IMR-90 (cell line): ENCODE data around the gene TDRD1. TPM values are rescaled to one million over a fixed set of nuclear protein-coding genes. Genes with fewer than 3 reads are reported as not detected.

Source experiments
- ATAC-seq: fragments of 200-7000 bp; cut with Tn5 transposase; 2 replicates; pipeline ENCODE4 v1.9.1; 2020; ENCODE audit warnings: low read depth, mild to moderate bottlenecking, moderate library complexity
- BruUV-seq: library from RNA; stranded (reverse); fragments of 400-500 nt; replicated peaks from 2 replicates; lab custom pipeline; 2021; lab: Mats Ljungman, UMichigan
- CTCF ChIA-PET: fragments of 300-600 bp; formaldehyde crosslinking; extraction: SDS; loops from one replicate; lab custom pipeline; 2021; ENCODE audit warnings: antibody characterized with exemption; lab: Yijun Ruan, JAX
- POLR2A ChIA-PET: fragments of 300-600 bp; sonication (Branson Sonifier 250); formaldehyde crosslinking; loops from one replicate; lab custom pipeline; 2022; ENCODE audit warnings: antibody characterized with exemption; ENCODE audit not compliant: unreplicated experiment; lab: Charles Lee
- DNase-seq: peaks from one replicate; pipeline ENCODE4 v3.0.0; 2013
- H2AFZ ChIP-seq: replicated peaks from 2 replicates; pipeline ENCODE3; 2013; ENCODE audit warnings: low read length, mild to moderate bottlenecking; ENCODE audit not compliant: poor library complexity
- H2AK5ac ChIP-seq: 2 replicates; pipeline ENCODE4 v1.6.1; 2013; ENCODE audit warnings: low read depth, low read length, inconsistent platforms
- H2AK9ac ChIP-seq: replicated peaks from 2 replicates; pipeline ENCODE3; 2013; ENCODE audit warnings: mild to moderate bottlenecking, low read depth, low read length, moderate library complexity; ENCODE audit not compliant: poor library complexity
- H2BK120ac ChIP-seq: 2 replicates; pipeline ENCODE4 v1.6.1; 2013; ENCODE audit warnings: low read depth, low read length, inconsistent platforms
- H2BK15ac ChIP-seq: 3 replicates; pipeline ENCODE4 v1.6.1; 2013; ENCODE audit warnings: low read depth, low read length, inconsistent platforms
- H2BK20ac ChIP-seq: 2 replicates; pipeline ENCODE4 v1.6.1; 2013; ENCODE audit warnings: low read depth, mild to moderate bottlenecking, inconsistent platforms, low read length, moderate library complexity
- H2BK5ac ChIP-seq: 2 replicates; pipeline ENCODE4 v1.6.1; 2013; ENCODE audit warnings: mild to moderate bottlenecking, low read depth, low read length, inconsistent platforms; ENCODE audit not compliant: poor library complexity, severe bottlenecking
- H3K14ac ChIP-seq: replicated peaks from 2 replicates; pipeline ENCODE4 v1.6.1; 2013; ENCODE audit warnings: low read depth, low read length, inconsistent platforms
- H3K18ac ChIP-seq: 2 replicates; pipeline ENCODE4 v1.6.1; 2013; ENCODE audit warnings: low read depth, low read length, control low read depth
- H3K23ac ChIP-seq: 2 replicates; pipeline ENCODE4 v1.6.1; 2013; ENCODE audit warnings: low read depth, low read length, inconsistent platforms
- H3K27ac ChIP-seq: 2 replicates; pipeline ENCODE4 v1.5.1; 2013; ENCODE audit warnings: mild to moderate bottlenecking, control low read depth, low read length; ENCODE audit not compliant: insufficient read depth
- H3K27me3 ChIP-seq: 2 replicates; pipeline ENCODE4 v1.6.1; 2013; ENCODE audit warnings: low read length; ENCODE audit not compliant: control insufficient read depth, insufficient read depth
- H3K36me3 ChIP-seq: 2 replicates; pipeline ENCODE4 v1.6.1; 2013; ENCODE audit warnings: low read length, mixed read lengths; ENCODE audit not compliant: control insufficient read depth, insufficient read depth
- H3K4ac ChIP-seq: 2 replicates; pipeline ENCODE4 v1.6.1; 2013; ENCODE audit warnings: low read depth, low read length, inconsistent platforms
- H3K4me1 ChIP-seq: 2 replicates; pipeline ENCODE4 v1.6.1; 2013; ENCODE audit warnings: low read length, mixed read lengths; ENCODE audit not compliant: control insufficient read depth, insufficient read depth
- H3K4me2 ChIP-seq: 2 replicates; pipeline ENCODE4 v1.6.1; 2013; ENCODE audit warnings: low read depth, mild to moderate bottlenecking, control low read depth, low read length, moderate library complexity
- H3K4me3 ChIP-seq: 2 replicates; pipeline ENCODE4 v1.5.1; 2013; ENCODE audit warnings: low read depth, mild to moderate bottlenecking, control low read depth, low read length, moderate library complexity; ENCODE audit not compliant: insufficient read depth
- H3K56ac ChIP-seq: 2 replicates; pipeline ENCODE4 v1.6.1; 2013; ENCODE audit warnings: low read length, inconsistent platforms; ENCODE audit not compliant: insufficient read depth; ENCODE audit errors: extremely low read depth
- H3K79me1 ChIP-seq, 2 experiments: 2 replicates each; pipeline ENCODE4 v1.6.1; 2013; ENCODE audit warnings: low read length in 2 of 2, inconsistent platforms in 1 of 2, low read depth in 1 of 2
- H3K9ac ChIP-seq: 2 replicates; pipeline ENCODE4 v1.6.1; 2013; ENCODE audit warnings: low read depth, low read length, control low read depth
- H3K9me1 ChIP-seq: 2 replicates; pipeline ENCODE4 v1.6.1; 2013; ENCODE audit warnings: low read length, inconsistent platforms; ENCODE audit not compliant: insufficient read depth
- H3K9me3 ChIP-seq: 2 replicates; pipeline ENCODE4 v1.6.1; 2013; ENCODE audit warnings: low read length; ENCODE audit not compliant: control insufficient read depth, insufficient read depth
- H4K20me1 ChIP-seq: 2 replicates; pipeline ENCODE4 v1.6.1; 2013; ENCODE audit warnings: low read length, inconsistent platforms; ENCODE audit not compliant: insufficient read depth
- H4K5ac ChIP-seq: 2 replicates; pipeline ENCODE4 v1.6.1; 2013; ENCODE audit warnings: mild to moderate bottlenecking, low read depth, low read length, control low read depth
- H4K8ac ChIP-seq, 2 experiments: 2 replicates each; pipeline ENCODE4 v1.6.1; 2013; ENCODE audit warnings: low read depth in 2 of 2, low read length in 2 of 2, control low read depth in 1 of 2, inconsistent platforms in 1 of 2
- H4K91ac ChIP-seq: 2 replicates; pipeline ENCODE4 v1.6.1; 2013; ENCODE audit warnings: low read depth, low read length, inconsistent platforms; ENCODE audit not compliant: insufficient read depth
- BHLHE40 ChIP-seq: fragments of 150-350 bp; IDR thresholded peaks from 2 replicates; pipeline ENCODE4 v1.6.1; 2016; ENCODE audit warnings: mild to moderate bottlenecking, low read depth, low read length
- CEBPB ChIP-seq: IDR thresholded peaks from 2 replicates; pipeline ENCODE4 v1.6.1; 2012; ENCODE audit warnings: low read depth, low read length, improper control_type of control experiment
- FOS ChIP-seq: fragments of 150-350 bp; IDR thresholded peaks from 2 replicates; pipeline ENCODE4 v1.6.1; 2016; ENCODE audit warnings: low read depth, low read length
- MAZ ChIP-seq: IDR thresholded peaks from 2 replicates; pipeline ENCODE4 v1.6.1; 2012; ENCODE audit warnings: low read depth, mild to moderate bottlenecking, low read length, improper control_type of control experiment, moderate library complexity, borderline replicate concordance
- RAD21 ChIP-seq: IDR thresholded peaks from 2 replicates; pipeline ENCODE4 v1.6.1; 2012; ENCODE audit warnings: low read length, improper control_type of control experiment
- RCOR1 ChIP-seq: IDR thresholded peaks from 2 replicates; pipeline ENCODE4 v1.6.1; 2012; ENCODE audit warnings: mild to moderate bottlenecking, low read length, improper control_type of control experiment; ENCODE audit not compliant: insufficient replicate concordance
- WGBS, 2 experiments: methylation state at CpG; one replicate each; pipeline versions ENCODE4 v1.1.5 to v1.1.7; 2013; ENCODE audit warnings: missing lambda C conversion rate in 2 of 2; ENCODE audit not compliant: insufficient read length in 1 of 2; ENCODE audit errors: extremely low coverage in 2 of 2; 5-methylcytosine and 5-hydroxymethylcytosine counted together
- dilution Hi-C: fragments of 300-500 bp; cut with HindIII; formaldehyde crosslinking; loops from one replicate; pipeline ENCODE4 v1.14.3; 2018; ENCODE audit warnings: low sequenced_read_pairs; ENCODE audit not compliant: unreplicated experiment
- in situ Hi-C: fragments of 300-500 bp; cut with MboI; formaldehyde crosslinking; loops from 3 replicates; pipeline ENCODE4 v1.14.3; 2019; ENCODE audit warnings: low sequenced_read_pairs, inconsistent platforms, mixed read lengths
- intact Hi-C: fragments of 100-400 bp; cut with micrococcal nuclease; formaldehyde crosslinking; loops from 2 replicates; pipeline ENCODE4 v1.10.0; 2022
- polyA plus RNA-seq, 3 experiments: library from polyadenylated mRNA; depleted of rRNA; stranded (reverse); fragments of >200 nt; gene quantifications; 2 replicates each; pipeline ENCODE4 v1.2.3, GENCODE V29; 2012; ENCODE audit warnings: low replicate concordance in 1 of 3
- total RNA-seq: library from RNA; depleted of rRNA; stranded (reverse); fragments of >200 nt; gene quantifications from 2 replicates; pipeline ENCODE4 v1.2.3, GENCODE V29; 2012
- TF ChIP-seq, protein P1 (sequence below): fragments of 150-350 bp; IDR thresholded peaks from 2 replicates; pipeline ENCODE4 v1.6.1; 2016; ENCODE audit warnings: low read depth, mild to moderate bottlenecking, low read length, moderate library complexity, borderline replicate concordance
- TF ChIP-seq, protein P2 (sequence below): conservative IDR thresholded peaks from 2 replicates; pipeline ENCODE4 v1.5.1; 2012; ENCODE audit warnings: mild to moderate bottlenecking, low read depth, low read length, improper control_type of control experiment

Gene TDRD1
- total and polyA plus RNA-seq, 2 of the 4 experiments (the other 2 are of a cell fraction), result not detected

DNA sequence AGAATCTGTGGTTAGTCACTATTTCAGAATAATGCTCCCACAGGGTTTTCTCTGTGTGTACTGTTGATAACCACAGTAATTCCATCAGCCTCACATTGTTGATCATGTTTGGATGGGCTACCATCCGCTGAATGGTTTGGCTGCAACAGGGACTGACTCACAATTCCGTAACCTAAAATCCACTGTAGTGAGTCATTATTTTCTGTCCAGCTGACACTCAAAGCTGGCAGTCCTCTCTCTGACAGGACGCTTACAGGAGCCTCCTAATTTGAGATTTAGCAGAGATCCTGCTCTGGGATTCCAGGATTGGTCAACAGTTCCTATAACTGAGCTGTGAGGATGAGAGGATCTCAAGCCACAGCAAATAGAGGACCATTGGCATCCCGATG lies 92.6 kb downstream of the TDRD1 start:
- ATAC-seq (peak; percentile 94), DNase-seq (peak; percentile 95)
- H2AK9ac ChIP-seq, result peak overlapping the region; percentile 15
- H2BK5ac ChIP-seq, result no peak overlapping the region
- peak overlapping the region; percentile 38 for H3K14ac ChIP-seq
- H3K27ac ChIP-seq, result no peak overlapping the region
- no TSS peak for BruUV-seq
- H4K5ac ChIP-seq, result no peak overlapping the region
- H4K91ac ChIP-seq, result peak overlapping the region; percentile 26
- peaks cover 7% of the 10 kb centered on the region; the same call in 1 of the 2 replicates for H4K20me1 ChIP-seq
- peaks cover 6% of the 10 kb centered on the region for H3K4me1 ChIP-seq
- H2BK120ac ChIP-seq, result peak overlapping the region; percentile 82
- no peak overlapping the region for H4K8ac ChIP-seq
- H3K79me1 ChIP-seq, result no peaks in the 10 kb centered on the region
- no CpG with 5 or more reads among the region's 4 CpGs for WGBS, 2 experiments
- H3K9me1 ChIP-seq, result peaks cover 12% of the 10 kb centered on the region
- H2BK15ac ChIP-seq, result peak overlapping the region; percentile 47; the same call in 1 of the 3 replicates
- peak overlapping the region; percentile 79 for H2BK20ac ChIP-seq
- H3K9ac ChIP-seq, result no peak overlapping the region
- H3K23ac ChIP-seq, result peak overlapping the region; percentile 40; the same call in 1 of the 2 replicates
- dilution Hi-C loops (no loop called here), in situ Hi-C loops (no loop called here), intact Hi-C loops (no loop called here)
- CTCF ChIA-PET, result interaction anchor here (0.9 to 1.1 kb wide), 3 partner anchors 13 to 103 kb away, joined by 3 to 4 read pairs (median 3); no protein-coding TSS in a partner anchor
- H2AK5ac ChIP-seq, result peak overlapping the region; percentile 65; the same call in 1 of the 2 replicates
- H3K9me3 ChIP-seq, result no peaks in the 10 kb centered on the region
- peak overlapping the region; percentile 78 for H3K4ac ChIP-seq
- H3K4me2 ChIP-seq, result no peak overlapping the region
- no peak overlapping the region; the same call in 1 of the 2 replicates for H3K56ac ChIP-seq
- no peak overlapping the region for H3K18ac ChIP-seq
- H3K36me3 ChIP-seq, result no peaks in the 10 kb centered on the region
- POLR2A ChIA-PET, result no interaction called here
- no peak overlapping the region for H2AFZ ChIP-seq
- TF ChIP-seq, protein P1, sequence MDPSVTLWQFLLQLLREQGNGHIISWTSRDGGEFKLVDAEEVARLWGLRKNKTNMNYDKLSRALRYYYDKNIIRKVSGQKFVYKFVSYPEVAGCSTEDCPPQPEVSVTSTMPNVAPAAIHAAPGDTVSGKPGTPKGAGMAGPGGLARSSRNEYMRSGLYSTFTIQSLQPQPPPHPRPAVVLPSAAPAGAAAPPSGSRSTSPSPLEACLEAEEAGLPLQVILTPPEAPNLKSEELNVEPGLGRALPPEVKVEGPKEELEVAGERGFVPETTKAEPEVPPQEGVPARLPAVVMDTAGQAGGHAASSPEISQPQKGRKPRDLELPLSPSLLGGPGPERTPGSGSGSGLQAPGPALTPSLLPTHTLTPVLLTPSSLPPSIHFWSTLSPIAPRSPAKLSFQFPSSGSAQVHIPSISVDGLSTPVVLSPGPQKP, result no peak
- TF ChIP-seq RCOR1, result peak; percentile 67
- TF ChIP-seq CEBPB, result peak; percentile 66
- no peak for TF ChIP-seq RAD21
- TF ChIP-seq BHLHE40, result 0 out of 2 replicates have a peak, but pooled peaks have one; percentile 11
- TF ChIP-seq MAZ, result no peak
- TF ChIP-seq, protein P2, sequence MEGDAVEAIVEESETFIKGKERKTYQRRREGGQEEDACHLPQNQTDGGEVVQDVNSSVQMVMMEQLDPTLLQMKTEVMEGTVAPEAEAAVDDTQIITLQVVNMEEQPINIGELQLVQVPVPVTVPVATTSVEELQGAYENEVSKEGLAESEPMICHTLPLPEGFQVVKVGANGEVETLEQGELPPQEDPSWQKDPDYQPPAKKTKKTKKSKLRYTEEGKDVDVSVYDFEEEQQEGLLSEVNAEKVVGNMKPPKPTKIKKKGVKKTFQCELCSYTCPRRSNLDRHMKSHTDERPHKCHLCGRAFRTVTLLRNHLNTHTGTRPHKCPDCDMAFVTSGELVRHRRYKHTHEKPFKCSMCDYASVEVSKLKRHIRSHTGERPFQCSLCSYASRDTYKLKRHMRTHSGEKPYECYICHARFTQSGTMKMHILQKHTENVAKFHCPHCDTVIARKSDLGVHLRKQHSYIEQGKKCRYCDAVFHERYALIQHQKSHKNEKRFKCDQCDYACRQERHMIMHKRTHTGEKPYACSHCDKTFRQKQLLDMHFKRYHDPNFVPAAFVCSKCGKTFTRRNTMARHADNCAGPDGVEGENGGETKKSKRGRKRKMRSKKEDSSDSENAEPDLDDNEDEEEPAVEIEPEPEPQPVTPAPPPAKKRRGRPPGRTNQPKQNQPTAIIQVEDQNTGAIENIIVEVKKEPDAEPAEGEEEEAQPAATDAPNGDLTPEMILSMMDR, result no peak
- TF ChIP-seq FOS, result peak; percentile 89
- H3K4me3 ChIP-seq, result no peak overlapping the region
- H3K27me3 ChIP-seq, result peaks cover 8% of the 10 kb centered on the region
